Measurements from ENCODE around the gene FOXB2.
"Not testable (repeated sequence)": the region's sequence is repeated elsewhere in the genome, so short reads cannot be mapped to it uniquely, and the experiment has no call there.

FOXB2 gene

DNA sequence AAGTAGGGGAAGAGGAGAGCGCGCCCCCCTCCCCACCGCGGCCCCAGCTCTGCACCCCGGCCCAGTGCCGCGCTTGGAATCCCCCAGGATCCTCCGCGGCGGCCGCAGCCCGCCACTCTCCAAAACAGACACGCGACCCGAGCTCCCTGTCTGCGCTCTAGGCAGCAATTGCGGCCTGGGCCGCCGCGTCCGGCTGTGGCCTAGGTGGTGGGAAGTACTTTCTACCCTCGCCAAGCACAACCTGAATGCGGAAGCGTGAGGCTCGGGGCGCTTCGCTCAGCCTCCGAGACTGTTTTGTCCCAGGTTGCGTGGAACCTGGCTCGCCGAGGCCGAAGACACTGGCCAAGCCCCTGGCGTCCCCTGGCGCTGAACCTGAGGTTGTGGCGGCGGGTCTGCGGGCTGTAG lies 3.3 kb upstream of the FOXB2 start:
- DNase-seq (ENCODE audit: low read depth in 2 of 2), result no peak

DNA sequence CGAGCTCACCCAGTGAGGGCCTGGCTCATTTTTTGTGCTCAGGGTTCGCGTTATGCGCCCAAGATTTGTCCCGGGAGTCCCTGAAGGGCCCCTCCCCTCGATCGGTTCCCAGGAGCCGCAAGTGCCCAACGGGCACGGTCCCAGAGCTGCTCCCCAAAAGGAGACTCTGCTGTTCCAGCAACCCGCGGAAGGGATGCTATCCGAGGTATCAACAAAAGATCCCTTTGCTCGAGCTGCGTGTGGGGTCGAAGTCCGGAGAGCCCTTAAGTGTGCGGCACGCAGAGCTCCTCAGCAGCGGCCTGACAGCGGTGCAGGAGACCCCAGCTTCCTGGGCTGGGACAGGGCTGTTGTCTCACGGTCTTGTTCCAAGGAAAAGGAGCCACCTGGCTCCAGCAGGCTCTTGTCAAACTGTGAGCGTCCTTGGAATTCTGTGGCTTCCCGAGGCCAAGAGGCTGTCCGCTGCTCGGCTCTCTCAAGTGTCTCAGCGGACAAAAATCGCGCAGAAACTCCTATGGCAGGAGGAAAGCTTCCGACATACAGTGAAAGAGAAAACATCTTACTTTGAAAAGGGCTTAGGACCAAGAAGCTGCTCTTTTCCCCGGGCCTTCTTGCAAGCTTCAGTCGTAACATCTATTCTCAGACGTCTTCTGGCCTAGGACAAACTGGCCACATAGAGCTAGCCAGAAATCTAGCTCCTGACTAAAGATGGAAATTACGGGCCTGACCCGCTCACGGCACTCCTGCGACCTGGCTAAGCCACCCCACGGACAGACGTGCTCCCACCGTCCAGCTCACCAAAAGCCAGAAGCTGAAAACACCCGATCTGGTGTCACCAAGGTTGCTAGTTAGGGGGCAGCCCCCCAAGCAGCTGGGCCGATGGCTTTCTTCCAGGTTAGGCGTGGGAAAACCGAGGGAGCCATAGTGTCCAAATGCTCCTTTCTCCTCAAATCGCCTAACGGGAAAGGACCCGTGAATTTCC lies 2.6 kb upstream of the FOXB2 start:
- no peak for DNase-seq (ENCODE audit: low read depth in 2 of 2)

DNA sequence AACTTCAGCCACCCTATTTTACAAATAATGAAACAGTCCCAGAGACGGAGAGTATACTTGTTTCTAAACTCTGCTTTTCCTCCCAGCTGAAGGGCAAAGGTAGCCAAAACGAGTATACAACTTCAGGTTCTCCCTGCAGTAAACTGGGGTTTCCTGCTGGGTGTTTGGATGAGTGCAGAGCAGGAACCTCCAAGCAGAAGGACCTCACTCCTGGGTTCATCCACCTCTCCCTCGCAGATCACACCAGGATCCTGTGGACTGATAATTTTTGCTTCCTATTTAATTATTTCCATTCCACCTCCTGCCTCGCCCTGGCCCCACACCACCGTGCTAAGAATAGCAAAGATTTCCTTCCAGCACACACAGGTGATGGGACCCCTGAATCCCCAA lies 2.0 kb upstream of the FOXB2 start:
- DNase-seq (ENCODE audit: low read depth in 2 of 2), result no peak

DNA sequence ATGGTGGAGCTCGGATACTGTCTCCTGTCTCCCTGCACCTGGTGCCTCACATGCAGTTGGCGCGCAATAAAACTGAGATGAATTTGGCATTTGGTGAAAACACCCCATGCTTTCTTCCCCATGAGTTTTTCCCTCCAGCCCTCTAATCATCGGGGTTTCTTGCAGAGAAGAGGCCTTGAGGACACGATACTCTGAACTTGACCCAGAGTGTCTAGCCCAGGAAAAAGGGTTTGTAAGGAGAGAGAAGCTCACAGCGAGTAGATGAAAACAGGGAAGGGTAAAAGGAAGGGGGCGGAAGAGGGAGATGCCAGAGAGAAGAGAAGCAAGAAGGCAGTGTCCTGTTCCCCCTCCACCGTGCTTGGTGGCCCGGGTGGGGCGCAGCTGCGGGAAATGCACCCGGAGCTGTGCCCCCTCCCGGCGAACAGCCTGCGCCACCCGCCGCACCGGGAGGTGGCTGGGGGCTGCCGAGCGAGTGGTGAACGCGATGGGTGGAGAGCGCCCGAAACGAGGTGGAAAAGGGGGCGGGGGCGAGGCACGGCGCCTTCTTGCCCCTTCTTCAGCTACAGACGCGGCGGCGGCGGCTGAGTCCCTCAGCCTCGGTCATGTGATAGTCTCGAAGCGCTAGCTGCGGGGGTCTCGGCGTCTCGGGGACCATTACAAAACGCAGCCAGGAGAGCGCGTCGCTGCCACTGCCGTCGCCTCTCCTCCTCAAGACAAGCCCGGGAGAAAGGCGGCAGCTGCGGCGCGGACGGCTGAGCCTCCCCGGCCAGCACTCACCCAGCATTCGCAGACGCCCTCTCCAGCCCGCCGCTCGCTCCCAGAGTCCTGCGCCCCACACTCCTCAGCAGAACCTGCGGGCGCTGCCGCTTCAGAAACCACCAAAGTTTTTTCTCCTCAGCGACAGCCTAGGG lies 1.1 kb upstream of the FOXB2 start:
- DNase-seq (ENCODE audit: low read depth in 2 of 2), result no peak

DNA sequence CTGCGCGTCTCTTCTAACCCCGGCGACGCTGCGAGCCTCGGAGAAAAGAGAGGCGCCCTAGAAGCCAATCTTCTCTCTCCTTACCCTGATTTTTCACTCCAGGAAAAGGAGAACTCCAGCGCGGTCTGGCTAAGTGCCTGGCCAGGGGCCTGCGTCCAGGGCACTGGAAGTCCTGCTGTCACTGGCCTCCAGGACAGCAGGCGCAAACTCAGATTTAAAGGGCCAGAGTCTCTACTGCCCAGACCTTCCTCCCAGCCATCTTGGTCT lies 553 bp upstream of the FOXB2 start:
- DNase-seq (ENCODE audit: low read depth in 2 of 2), result no peak

DNA sequence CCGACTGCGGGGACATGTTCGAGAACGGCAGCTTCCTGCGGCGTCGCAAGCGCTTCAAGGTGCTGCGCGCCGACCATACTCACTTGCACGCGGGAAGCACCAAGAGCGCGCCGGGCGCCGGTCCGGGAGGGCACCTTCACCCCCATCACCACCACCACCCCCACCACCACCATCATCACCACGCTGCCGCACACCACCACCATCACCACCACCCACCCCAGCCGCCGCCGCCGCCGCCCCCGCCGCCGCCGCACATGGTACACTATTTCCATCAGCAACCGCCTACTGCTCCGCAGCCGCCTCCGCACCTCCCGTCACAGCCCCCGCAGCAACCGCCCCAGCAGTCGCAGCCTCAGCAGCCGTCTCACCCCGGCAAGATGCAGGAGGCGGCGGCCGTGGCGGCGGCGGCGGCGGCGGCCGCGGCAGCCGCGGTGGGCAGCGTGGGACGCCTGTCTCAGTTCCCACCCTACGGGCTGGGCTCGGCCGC lies 514 bp downstream of the FOXB2 start:
- no peak for DNase-seq (ENCODE audit: low read depth in 2 of 2)

DNA sequence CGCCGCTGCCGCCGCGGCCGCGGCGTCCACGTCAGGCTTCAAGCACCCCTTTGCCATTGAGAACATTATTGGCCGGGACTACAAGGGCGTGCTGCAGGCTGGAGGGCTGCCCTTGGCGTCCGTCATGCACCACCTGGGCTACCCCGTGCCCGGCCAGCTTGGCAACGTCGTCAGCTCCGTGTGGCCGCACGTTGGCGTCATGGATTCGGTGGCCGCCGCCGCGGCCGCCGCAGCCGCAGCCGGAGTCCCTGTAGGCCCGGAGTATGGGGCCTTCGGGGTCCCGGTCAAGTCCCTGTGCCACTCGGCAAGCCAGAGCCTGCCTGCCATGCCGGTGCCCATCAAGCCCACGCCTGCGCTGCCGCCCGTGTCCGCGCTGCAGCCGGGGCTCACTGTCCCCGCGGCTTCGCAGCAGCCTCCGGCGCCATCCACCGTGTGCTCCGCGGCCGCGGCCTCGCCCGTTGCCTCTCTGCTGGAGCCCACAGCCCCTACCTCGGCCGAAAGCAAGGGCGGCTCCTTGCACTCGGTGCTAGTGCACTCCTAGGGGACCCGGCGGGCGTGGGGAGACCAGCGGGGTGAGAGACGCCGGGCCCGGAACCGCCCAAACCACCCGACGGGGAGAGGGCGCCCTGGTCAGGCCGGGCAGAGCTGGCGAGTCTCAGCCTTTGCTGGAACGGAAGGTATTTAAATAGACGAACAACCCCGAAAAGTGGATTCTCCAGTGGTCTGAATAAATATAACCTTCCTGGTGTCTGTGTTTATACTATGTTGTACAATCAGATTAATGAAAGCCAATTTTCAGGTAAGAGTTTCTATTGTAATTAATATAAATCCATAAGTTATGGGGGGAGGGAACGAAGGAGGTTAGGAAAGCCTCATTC lies 1.2 kb downstream of the FOXB2 start:
- no peak for DNase-seq (ENCODE audit: low read depth in 2 of 2)

DNA sequence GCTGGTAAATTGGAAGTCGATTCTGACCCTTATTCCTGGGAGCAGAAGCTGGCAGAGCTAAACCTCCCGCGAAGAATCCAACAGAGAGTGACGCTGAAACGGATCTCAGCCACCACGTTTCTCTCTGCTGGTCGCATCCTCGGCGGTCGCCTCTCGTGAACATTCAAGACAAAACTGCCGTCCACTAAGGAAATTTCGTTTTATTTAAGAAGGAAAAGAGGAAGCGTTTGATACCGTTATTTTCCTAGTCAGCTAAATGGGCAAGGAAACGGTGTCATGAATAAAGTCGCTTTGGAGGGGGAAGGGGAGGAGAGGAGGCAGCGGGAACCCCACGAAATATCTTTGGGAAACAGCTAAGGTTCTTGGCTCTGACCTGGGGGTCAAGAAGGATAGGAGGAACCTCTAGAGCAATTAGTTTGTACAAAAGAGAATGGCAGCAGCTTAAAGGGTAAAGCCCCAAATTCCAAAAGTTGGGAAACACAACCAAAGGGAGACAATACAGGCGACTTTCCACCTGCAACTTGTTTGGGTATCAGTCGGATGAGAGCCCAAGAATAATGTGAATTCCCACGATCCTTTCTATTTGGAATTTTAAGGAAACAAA lies 1.9 kb downstream of the FOXB2 start:
- no peak for DNase-seq (ENCODE audit: low read depth in 2 of 2)

DNA sequence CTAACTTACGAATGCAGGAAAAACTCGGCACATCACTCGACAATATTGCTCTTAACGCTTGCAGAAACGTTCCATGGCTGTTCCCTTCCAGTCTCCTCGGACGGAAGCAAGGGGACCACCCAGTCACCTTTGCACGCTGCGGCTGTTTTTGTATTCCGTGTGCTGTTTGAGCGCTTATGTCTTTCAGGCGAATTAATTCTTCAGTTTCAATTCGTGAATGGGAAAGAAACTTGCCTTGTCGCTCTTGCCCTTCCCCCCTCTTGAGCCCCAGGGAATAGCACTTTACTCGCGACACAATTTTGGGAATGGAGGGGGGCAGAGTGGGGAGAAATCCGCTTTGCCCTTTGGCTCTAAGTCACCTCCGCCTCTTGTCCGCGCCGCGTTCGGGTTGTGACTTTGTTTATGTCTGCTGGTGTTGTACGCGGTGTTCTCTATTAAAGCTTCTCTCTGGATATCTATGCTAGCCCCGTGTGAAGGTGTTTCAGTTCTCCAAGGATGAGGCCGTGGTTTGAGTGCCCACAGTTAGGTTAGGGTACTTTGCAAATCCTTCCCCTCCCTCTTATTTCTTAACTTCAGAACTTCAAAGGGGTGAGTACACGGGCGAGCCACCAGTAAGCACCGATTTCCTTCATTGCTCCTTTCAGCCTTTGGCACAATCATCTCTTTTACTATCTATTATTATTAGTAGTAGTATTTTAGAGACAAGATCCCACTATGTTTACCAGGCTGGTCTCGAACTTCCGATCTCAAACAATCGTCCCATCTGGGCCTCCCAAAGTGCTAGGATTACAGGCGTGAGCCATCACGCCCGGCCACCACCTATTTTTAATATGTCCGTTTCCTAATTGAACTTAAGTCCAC lies 2.7 kb downstream of the FOXB2 start:
- no peak for DNase-seq (ENCODE audit: low read depth in 2 of 2)

DNA sequence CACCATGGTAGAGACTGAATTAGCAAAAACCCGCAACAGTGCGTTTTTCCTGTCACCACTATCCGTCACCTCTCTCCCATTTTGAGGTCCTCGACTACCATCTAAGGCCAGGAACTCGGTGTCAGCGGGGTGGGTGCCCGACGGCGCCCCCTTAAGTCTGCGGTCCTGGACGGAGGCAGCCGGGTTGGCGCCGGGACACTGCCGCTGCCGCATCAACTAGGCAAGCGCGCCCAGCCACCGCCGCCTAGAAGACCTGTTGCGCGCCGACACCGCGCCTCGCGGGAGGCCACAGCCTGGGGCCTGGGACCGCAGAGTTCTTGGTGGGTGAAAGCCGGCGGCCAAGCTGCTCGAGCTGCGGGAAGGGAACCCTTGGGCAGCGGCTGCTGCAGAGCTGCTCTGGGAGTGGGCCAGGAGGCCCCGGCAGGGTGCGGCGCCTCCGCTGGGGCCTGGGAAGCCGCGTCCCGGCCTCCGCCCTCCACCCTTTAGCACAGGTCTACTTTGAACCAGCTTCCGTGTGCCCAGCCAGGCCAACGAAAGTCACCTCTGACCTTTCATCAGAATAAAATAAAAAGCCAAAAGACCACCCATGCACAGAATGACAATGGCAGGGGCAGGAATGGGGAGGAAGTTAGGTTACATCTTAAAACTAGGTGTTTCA lies 3.5 kb downstream of the FOXB2 start:
- no peak for DNase-seq (ENCODE audit: low read depth in 2 of 2)

DNA sequence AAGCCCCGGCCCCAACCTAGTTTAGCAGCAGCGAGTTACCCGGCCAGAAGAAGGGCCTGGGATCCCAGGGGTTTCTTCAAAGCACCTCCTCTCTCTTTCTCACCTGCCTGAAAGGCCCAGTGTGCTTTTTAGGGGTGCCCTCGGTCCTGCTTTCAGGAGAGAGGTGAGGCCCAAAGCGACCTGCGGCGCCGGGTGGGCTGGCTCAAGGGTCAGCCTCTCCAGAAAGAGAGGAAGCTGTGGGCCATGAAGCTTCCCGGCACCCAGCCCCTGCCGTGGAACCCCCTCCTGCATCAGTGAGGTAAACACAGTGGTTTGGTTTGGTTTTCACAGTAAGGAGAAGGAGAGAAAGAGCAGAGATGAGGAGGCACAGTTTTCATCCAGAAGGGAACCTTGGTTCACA lies 4.3 kb downstream of the FOXB2 start:
- DNase-seq (ENCODE audit: low read depth in 2 of 2), result no peak

DNA sequence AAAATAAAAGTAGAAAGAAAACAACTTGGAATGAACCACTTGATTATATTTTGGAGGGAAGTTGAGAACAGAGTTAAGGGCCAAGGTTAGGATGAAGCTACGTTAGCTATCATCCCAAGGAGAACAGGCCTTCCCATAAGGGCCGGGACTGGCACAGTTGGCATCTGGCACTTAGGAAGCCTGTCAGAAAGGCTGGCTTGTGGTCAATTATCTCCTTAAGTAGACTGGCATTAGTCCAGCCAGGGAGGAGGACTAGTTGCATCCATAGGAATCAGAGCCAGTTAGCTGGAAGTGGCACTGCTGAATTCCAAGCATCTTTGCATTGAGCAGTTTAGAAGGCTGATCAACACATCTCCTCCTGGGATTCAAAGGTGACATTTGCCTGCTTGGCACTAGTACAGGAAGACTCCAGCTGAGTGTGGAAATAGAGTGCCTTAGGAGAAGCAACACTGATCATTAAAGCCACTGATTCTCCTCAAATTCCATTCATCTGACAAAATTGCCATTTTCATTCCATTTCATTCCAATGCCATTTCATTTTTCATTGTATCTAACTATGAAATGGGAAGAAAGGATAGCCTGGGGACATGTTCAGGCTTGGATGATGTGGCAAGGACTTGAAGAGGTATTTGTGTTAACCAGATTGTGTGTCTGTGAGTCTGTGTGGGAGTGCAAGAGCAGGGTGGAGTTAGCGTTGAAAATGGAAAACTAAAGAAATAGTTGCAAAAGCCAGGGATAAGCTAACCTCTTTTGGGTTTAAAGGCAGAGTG lies 5.5 kb downstream of the FOXB2 start:
- no peak for DNase-seq (ENCODE audit: low read depth in 2 of 2)

DNA sequence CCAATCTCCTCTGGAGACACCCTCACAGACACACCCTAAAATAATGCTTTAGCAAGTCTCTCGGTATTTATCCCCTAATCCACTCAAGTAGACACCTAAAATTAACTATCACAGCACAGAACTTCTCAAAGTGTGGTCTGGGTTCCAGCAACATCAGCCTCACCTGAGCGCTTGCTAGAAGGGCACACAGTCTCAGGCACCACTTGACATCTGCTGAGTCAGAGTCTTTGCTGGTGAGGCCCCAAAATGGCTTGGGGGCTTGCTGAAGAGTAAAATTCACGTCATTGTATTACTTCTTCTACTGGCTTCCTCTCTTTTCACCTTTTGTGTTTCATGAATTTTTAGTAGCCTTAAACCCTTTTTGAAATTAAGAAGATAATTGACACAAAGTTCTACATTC lies 9.0 kb downstream of the FOXB2 start:
- no peak for DNase-seq (ENCODE audit: low read depth in 2 of 2)

DNA sequence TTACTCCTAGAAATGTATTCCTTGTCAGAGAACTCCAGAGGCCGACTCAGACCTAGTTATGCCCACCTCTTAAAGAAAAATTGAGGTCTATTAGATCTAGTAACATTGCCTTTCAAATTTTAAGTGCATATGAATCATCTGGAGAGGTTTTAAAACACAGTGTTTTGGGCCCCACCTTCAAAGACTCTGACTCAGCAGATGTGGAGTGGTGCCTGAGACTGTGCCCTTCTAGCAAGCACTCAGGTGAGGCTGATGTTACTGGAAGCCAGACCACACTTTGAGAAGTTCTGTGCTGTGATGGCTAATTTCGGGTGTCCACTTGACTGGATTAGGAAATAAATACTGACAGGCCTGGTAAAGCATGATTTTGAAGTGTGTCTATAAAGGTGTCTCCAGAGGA lies 10.6 kb downstream of the FOXB2 start:
- DNase-seq (ENCODE audit: low read depth in 2 of 2), result no peak

DNA sequence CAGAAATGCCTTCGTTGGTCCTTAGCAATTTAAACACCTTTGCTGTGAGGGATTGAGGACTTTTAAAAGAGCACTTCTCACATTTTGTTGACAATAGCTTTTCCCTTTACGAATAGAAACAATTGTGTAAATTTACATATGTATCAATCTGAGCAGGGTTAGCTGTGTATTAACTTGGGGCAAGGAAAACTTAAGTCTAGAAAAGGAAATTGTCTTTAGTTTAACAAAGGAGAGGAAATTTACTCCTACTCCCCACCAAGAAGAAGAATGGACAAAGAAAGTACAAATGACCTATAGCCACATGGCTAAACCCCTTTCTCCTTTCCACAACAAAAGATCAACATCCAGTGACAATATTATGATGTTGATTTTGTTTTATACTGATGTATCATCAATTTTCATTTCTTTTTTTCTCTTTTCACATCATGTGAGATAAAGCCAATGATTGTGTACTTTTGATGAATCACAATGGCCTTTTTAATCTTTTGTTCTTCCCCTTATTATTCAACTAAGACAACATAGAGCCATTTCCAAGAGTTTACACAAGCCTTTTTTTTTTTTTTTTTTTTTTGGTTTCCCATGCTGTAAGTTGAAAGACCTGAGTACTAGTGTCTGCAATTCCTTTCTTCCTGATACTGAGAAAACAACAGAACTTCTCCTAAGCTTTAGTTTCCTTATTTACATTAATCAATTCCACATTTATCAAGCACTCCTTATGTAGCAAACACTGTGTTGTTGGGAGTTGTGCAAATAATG lies 19.0 kb downstream of the FOXB2 start:
- DNase-seq (ENCODE audit: low read depth in 2 of 2), result no peak

DNA sequence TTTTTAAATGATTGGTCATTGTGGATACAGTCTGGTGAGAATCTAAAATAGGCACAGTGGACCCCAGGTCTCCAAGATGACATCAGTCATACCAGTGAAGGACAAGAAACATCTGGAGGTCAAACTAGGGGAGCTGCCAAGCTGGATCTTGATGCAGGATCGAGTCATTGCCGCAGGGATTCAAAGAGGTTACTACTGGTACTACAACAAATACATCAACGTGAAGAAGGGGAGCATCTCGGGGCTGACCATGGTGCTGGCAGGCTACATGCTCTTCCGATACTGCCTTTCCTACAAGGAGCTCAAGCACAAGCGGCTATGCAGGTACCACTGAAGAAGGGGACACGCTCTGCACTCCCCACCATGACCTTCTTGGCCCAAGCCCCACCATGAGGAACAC lies 20.9 kb downstream of the FOXB2 start:
- DNase-seq (ENCODE audit: low read depth in 2 of 2), result no peak

DNA sequence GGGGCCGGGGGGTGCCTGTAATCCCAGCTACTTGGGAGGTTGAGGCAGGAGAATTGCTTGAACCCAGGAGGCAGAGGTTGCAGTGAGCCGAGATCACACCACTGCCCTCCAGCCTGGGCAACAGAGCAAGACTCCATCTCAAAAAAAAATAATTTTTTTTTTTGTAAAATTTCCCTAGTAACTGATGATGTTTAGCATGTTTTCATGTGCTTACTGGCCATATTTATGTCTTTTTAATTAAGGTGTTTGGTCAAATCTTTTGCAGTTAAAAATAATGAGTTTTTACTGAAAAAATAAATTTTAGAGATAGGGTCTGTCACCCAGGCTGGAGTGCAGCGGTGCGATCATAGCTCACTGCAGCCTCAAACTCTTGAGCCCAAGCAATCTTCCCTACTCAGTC lies 24.3 kb downstream of the FOXB2 start:
- not testable (repeated sequence) for DNase-seq (ENCODE audit: low read depth in 2 of 2)

DNA sequence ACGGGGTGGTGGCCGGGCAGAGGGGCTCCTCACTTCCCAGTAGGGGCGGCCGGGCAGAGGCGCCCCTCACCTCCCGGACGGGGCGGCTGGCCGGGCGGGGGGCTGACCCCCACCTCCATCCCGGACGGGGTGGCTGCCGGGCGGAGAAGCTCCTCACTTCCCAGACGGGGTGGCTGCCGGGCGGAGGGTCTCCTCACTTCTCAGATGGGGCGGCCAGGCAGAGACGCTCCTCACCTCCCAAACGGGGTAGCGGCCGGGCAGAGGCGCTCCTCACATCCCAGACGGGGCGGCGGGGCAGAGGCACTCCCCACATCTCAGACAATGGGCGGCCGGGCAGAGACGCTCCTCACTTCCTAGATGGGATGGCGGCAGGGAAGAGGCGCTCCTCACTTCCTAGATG lies 41.2 kb downstream of the FOXB2 start:
- DNase-seq (ENCODE audit: low read depth in 2 of 2), result not testable (repeated sequence)
